ENCODE data around the gene EPHB3.
A peak's percentile ranks its signal among the peaks of the same experiment; 100 is the strongest.

The EPHB3 gene

DNA sequence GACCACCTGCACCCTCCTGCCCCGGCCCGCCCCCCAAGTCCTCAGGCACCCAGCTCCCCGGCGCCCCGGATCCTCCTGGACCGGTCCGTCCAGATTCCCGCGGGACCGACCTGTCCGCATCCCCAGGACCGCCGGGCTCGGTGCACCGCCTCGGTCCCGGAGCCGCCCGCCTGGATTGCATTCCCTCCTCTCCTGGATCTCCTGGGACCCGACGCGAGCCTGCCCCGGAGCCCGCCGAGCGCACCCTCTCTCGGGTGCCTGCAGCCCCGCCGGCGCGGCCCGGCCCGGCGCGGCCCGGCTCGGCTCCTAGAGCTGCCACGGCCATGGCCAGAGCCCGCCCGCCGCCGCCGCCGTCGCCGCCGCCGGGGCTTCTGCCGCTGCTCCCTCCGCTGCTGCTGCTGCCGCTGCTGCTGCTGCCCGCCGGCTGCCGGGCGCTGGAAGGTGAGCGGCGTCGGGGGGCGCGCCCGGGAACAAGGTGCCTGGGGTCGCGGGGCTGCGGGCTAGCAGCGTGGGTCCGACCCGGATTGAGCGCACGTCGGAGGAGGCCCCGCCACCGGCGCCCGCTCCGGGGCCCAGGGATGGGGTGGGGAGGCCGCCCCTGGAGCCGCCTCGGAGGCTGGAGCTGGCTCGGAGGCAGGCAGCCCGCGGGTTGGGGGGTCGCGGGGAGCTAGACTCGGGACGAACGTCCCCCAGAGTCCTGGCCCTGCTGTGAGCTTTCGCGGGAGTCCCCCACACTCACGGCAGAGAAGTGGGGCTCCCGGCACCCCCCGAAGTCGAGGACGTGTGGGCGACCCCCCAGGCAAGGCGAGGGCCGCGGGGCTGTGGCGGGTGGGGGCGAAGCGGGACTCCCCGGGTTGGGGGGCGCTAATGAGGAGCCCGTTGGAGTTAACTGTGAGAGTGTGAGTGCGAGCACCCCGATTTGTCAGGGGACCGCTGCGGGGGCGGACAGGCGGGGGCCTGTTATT lies 610 bp downstream of the EPHB3 start:
- DNase-seq, result peak in 3 of 42 donors; percentile 28 to 50 (median 50)
- intact Hi-C loops (cut with DNase I), result loop anchor here (1.0 kb wide), 1 partner anchor 215 kb away; no protein-coding TSS in a partner anchor

DNA sequence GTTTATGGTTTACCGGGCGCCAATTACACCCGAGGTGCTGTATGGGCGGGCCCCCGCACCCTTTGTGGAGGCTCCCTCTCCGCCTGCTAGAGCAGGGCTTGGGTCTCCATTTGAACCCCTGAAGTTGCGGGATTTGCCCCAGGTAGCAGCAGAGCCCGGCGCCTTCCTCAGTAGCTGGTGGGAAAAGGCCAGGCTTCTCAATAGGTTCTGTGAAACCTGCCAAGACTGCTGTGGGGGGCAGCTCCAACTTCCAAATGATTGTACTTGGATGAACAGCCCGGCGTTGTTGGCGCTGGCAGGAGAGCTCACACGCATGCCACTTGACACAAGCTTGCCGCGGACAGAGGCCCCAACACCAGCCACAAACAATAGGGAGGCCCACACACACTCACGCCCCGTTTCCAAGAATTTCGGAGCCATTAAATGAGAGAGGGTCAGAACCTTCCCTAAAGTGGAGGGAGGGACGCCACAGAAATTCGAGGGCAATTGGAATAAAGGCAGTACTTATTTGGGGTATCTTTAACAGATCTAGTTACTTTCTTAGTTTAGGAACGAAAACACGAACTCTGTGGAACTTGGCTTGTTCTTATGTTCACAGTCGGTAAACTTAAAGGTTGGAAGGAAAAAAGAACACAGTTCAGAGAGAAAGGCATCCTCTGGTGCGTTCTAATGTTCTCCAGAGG lies 1.4 kb downstream of the EPHB3 start:
- peak in 22 of 42 donors; percentile 20 to 69 (median 43) for DNase-seq

DNA sequence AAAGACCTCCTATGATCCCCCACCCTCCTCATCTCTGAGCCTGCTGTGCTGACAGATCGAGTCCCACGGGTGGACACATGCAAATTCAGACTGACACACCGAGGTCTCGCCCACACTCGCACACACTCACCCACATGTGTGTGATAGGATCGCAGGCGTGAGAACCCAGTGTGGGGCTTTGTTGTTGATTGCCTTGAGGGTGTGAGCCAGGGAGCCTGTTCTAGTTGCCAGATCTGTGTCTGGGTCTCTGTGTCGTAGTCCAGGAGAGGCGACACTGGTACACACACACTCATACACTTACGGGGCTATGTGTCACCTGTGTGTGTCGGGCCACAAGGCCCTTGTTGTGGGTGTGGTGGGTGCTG lies 2.0 kb downstream of the EPHB3 start:
- intact Hi-C loops (cut with DNase I), result no loop called here
- no peak for DNase-seq

More for the DNA sequence above, 1.4 kb downstream of the EPHB3 start:
- intact Hi-C loops (cut with DNase I), result no loop called here

DNA sequence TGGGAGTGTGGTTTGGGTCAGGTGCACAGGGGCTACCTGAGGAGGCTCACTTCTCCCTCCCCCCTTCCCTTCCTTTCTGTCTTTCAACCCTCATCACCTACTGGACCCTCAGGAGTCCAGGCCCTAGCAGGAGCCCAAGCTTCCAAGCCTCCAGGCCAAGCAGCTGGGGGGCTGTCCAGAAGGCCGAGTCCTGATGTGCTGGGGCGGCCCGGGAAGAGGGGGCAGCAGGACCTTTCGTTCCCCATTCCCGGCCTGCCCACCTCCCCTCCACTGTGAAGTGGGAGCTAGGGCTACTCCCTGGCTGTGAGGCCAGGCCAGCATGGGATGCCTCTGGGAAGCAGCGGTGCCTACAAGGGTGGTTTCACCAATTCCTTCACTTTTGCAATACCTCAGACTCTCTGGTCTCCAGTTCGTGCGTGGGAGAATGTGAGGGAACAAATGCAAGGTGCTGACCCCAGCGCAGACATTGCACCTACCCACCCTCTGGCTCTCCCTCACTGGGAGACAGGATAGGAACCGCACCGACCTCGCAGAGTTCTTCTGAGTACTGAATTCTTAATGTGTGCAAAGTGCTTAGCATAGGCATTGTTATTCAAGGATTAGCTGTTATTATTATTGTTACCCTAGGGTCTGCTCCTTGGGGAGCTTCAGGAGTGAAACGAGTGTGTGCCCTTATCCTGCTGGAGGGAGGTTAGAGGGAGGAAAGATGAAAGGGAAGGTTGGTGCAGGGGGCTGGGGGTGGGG lies 2.5 kb downstream of the EPHB3 start:
- intact Hi-C loops (cut with DNase I), result no loop called here
- no peak for DNase-seq

DNA sequence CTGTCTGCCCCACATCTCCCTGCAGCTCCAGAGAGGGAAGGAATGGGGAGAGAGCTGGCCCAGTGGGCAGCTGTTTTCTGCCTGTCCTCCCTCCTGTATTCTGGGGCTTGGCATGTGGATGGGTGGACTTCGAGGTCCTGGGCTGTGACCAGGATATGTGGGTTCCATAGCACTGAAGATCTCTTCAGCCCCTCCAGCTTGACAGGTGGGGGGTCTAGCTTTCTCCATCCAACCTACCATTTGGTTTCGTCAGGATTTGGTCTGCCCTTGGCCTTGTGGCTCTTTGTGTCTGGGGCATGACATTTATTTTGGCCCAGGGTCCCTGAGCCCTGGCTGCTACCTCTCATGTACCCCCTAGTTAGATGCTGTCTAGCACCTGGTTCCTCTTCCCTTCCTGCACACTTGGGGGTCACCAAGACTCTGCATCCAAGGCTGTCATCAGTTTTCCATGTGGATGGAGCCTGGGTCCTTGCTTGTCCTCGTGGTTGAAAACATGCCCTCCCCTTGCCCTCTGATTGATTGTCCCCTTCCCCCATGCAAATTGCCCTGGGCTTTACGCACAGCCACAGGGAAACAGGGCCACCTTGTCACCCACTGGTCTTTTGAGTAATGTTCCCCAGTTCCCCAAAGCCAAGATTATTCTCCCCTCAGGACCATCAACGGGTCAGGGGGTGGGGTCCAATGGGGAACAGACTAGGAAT lies 3.2 kb downstream of the EPHB3 start:
- DNase-seq, result no peak
- intact Hi-C loops (cut with DNase I), result no loop called here

DNA sequence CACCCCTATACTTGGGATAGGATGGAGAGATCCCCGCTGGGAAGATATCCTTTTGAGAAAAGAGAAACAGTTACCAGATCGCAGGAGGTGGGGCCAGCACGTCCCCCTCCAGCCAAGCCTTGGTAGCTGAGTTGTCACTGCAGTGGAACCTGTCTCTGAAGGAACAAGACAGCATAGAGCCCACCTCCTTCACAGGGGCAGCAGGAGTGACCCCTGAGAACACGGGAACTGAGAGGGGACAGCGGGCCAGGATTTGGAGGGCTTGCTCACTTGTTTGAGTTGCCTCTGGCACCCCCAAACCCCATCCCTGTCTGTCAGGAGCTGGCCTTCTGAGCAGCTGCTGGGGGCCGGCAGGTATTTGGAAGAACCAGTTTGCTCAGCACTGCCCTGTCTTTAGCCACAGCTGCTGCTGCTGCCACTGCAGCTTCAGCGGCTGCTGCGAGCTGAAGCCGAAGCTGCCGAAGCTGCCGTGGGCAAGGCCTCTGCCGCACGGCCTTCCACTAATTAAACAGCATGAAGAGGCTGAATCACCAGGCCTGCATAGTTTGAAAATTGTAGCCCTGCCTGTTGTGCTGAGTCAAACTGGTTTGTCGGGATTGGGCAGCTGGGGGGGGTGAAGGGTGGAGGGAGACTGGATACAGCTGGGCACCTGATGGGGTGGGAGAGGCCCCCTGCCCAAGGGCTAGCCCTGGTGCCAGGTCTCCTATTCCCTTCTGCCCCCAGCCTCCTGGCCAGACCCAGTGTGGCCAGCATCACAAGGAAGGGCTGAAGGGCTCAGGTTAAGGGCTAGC lies 4.0 kb downstream of the EPHB3 start:
- peak in 4 of 42 donors; percentile 34 to 75 (median 47) for DNase-seq
- intact Hi-C loops (cut with DNase I), result no loop called here

DNA sequence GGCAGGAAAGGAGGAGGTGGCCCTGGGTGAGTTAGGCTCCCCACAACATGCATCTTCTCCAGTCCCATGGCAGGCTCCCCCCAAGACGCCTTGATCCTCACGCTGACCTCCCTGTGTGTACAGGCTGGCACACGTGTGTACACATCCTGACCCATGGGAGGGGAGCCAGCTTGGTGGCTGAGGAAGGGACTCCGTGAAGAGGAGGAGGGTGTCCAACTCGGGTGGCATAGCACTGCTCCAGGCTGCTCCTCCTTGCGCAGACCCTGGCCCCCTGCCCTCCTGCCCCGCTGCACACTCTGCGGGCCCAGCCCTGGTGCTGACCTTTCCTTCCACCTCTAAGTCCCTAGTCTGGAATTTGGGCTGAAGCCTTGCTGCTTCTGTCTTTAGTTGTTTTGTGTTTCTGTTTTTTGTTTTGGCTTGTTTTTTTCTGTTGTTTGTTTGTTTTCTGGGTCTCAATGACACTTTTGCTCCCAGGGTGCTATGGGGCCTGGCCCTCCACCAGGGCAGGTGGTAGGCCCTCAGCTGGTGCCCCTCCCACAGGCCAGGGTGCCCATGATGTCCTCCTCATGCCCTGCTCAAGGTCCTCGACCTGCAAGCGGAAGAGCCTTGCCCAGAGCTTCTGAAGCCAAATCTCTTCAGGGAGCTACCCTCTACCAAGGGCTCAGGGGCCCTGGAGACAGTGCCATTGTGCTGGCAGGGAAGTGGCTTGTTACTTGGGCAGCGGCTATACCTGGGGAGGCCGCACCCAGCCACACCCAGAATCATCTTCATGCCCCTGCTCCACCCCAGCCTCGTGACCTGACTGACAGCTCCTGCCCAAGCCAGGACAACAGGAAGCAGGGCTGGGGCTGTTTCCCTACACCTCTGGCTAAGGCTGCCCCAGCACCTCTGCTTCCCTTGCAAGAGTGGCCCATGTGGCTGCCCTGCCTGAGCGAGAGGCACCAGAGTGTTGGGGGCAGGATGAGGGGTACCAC lies 5.1 kb downstream of the EPHB3 start:
- no peak for DNase-seq
- intact Hi-C loops (cut with DNase I), result no loop called here

DNA sequence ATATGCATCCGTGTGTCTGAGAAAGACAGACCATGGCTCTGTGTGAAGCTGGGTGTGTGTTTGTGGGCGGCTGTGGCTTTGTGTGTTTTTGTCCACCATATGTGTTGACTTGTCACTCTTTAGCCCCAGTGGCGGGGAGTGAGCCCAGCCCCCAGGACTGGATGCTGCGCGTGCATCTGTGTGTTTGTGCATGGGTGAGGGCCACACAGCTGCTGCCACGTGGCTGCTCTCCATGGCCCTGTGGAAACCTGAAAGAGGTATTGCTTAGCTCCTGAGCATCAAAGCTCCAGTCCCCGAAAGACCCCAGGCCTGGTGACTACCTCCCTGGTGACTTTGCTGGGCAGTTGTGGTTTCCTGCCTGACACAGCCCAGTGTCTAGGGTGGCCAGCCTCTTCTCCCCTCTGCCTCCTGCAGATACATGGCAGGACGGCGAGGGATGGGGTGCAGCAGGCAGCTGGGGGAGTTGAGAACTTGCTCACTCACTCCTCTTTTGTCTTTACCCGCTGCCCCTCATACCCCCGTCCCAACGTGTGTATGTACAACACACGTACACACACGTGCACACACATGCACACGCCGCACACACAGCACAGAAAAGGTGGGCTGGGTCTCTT lies 6.5 kb downstream of the EPHB3 start:
- intact Hi-C loops (cut with DNase I), result no loop called here
- DNase-seq, result no peak

DNA sequence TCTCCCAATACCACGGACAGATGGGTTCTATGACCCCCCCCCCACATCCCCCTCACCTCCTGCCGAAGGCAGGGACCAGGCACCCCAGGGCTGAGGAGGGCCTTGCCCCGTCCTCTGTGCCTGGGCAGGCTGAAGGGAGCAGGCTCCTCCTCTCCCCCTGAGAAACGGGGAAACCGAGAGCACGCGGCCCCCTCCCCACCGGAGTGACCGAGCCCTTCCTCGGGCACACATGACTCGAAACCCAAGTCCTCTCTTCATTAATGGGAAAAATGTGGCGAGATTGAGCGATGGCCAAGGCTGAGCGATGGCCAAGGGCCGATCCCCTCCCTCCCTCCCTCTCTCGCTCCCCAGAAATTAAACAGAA lies 7.0 kb downstream of the EPHB3 start:
- intact Hi-C loops (cut with DNase I), result no loop called here
- DNase-seq, result peak in 2 of 42 donors; percentile 35 to 49

DNA sequence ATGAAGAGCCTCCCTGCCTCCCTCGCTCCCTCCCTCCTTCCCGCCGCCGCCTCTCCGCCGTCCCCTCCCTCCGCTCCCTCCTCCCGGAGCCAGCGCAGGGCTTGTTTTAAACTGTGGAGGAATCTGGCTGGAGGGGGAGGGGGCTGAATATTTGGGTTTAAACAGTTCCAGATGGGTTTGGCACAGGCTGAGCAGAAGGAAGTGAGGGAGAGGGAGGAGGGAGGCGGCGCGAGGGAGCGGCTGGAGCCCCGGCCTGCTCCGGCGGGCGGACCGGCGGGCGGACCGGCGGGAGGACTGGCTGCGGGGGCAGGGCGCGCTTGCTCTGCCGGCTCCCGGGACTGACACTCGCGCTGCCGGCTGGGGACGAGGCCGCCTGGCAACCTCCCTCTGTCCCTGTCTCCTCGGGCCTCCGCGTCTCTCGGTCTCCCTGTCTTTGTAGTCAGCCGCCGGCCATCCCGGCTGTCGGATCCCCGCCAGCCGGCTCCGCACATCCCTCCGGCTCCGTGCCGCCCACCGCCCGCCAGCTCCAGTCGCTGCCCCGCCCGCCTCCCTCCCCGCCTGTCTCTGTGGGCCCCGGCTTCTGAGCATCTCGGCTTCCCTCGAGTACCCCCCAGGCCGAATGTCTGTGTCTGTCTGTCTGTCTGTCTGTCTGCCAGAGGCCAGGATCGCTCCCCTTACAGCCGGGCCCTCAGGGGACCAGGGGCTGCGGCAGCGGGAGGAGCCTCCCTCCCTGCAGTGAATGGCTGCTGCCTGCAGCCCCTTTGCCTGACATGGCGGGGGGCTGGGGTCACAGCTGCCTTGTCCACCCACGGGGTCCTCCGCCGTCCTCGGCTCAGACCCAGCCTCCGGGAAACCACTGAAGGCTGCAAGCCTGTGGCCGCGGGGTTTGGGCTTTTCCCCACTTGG lies 7.6 kb downstream of the EPHB3 start:
- intact Hi-C loops (cut with DNase I), result no loop called here
- DNase-seq, result peak in 40 of 42 donors; percentile 26 to 83 (median 62)

DNA sequence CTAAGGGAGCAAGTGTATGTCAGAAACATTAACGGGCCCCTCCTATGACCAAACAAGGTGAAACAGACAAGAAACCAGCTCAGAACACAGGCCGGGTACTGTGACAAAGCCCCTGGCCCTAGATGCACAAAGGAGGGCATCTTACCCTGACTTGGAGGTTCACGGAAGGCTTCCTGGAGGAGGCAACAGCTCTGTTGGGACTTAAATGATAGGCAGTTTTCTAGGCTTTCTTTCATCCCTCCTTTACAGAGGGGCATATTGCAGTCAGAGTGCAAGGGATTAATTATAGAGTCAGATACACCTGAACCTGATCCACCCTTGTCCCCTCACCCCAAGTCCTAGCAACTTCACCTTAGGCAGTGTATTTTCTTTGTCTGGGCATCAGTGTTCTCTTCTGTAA lies 8.4 kb downstream of the EPHB3 start:
- intact Hi-C loops (cut with DNase I), result no loop called here
- no peak for DNase-seq

DNA sequence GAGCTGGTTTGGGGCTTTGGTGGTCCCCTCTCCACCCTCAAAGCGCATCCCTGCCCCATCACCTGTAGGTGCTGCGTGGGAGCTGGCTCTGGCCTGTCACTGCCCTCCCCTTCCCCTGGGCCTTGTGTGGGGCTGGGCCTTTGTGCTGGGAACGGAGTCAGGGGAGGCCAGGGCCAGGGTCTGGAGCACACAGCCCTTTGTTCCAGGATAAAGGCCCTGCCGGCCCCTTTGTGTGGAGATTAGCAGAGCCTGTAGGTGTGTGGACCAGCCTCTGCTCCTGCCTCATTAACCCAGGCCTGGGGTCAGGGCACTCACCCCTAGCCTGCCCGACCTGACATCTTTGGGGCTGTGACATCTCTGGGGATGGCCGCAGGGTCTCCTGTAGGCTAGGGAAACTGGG lies 8.9 kb downstream of the EPHB3 start:
- intact Hi-C loops (cut with DNase I), result no loop called here
- no peak for DNase-seq

DNA sequence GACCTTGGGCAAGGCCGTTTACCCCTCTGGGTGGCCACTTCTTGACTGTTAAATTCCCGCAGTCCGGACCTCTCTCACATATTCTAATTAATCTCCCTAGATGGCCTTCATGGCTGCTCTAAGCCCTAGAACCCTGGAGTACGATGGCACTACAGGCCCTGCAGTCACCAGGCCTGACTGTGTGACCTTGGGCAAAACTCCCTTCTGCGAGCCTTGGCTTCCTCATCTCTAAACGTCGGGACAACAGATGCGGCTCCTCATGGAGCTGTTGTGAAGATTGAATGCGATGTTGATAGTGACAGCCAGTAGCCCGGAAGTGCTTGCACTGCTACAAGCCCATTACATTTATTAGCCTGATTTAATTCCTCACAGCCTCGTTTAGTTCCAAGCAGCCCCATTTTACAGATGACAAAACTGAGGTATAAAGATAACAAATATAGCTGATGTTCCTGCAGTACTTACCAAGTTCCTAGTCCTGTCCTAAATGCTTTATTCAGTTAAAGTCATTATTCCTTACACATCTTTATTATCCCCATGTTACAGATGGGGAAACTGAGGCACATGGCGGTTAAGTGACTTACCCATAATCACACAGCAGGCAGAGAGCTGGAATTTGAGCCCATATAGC lies 10.3 kb downstream of the EPHB3 start:
- no peak for DNase-seq

DNA sequence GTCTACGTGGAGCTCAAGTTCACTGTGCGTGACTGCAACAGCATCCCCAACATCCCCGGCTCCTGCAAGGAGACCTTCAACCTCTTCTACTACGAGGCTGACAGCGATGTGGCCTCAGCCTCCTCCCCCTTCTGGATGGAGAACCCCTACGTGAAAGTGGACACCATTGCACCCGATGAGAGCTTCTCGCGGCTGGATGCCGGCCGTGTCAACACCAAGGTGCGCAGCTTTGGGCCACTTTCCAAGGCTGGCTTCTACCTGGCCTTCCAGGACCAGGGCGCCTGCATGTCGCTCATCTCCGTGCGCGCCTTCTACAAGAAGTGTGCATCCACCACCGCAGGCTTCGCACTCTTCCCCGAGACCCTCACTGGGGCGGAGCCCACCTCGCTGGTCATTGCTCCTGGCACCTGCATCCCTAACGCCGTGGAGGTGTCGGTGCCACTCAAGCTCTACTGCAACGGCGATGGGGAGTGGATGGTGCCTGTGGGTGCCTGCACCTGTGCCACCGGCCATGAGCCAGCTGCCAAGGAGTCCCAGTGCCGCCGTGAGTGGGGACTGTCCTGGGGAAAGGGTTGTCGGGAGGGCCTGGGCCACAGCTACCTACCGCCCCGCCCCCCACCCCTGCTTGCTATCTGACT lies 11.2 kb downstream of the EPHB3 start:
- DNase-seq, result no peak
- intact Hi-C loops (cut with DNase I), result no loop called here

More for the DNA sequence above, 10.3 kb downstream of the EPHB3 start:
- intact Hi-C loops (cut with DNase I), result no loop called here

All from head of caudate nucleus (tissue), 42 donors.